Measurements from ENCODE around the gene CDC42EP4.

DNA sequence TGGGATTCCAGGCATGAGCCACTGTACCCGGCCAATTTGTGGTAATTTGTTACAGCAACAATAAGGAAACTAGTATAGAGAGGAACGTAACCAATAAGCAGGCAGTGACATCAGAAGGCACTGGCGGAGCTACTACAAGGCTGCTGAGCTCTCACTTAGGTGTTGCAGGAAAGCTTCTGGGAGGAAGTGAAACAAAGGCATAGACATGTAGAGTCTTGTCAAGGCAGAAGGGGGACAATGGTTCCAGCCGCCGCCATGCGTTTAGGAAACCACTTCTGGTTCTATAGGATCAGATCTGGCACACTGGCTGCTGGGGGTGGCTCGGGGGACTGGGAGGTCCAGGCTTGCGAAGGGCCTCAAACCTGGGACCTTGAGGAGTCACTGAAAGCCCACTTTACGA is 40.7 kb downstream of the CDC42EP4 start:
- TF ChIP-seq, protein P1, sequence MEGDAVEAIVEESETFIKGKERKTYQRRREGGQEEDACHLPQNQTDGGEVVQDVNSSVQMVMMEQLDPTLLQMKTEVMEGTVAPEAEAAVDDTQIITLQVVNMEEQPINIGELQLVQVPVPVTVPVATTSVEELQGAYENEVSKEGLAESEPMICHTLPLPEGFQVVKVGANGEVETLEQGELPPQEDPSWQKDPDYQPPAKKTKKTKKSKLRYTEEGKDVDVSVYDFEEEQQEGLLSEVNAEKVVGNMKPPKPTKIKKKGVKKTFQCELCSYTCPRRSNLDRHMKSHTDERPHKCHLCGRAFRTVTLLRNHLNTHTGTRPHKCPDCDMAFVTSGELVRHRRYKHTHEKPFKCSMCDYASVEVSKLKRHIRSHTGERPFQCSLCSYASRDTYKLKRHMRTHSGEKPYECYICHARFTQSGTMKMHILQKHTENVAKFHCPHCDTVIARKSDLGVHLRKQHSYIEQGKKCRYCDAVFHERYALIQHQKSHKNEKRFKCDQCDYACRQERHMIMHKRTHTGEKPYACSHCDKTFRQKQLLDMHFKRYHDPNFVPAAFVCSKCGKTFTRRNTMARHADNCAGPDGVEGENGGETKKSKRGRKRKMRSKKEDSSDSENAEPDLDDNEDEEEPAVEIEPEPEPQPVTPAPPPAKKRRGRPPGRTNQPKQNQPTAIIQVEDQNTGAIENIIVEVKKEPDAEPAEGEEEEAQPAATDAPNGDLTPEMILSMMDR (conservative IDR thresholded peaks at IDR 0.05 in 1 of 2, IDR thresholded peaks at IDR 0.05 in 1 of 2; ENCODE audit: low read depth in 1 of 2, low read length in 2 of 2): no peak
- TF ChIP-seq EZH2 (IDR thresholded peaks at IDR 0.05; ENCODE audit: low read length, missing control alignments): no peak

All from fibroblast of lung (primary cell).